ENCODE results near the gene CCDC7.
"Not testable (repeated sequence)": the region's sequence is repeated elsewhere in the genome, so short reads cannot be mapped to it uniquely, and the experiment has no call there.

Gene CCDC7

DNA sequence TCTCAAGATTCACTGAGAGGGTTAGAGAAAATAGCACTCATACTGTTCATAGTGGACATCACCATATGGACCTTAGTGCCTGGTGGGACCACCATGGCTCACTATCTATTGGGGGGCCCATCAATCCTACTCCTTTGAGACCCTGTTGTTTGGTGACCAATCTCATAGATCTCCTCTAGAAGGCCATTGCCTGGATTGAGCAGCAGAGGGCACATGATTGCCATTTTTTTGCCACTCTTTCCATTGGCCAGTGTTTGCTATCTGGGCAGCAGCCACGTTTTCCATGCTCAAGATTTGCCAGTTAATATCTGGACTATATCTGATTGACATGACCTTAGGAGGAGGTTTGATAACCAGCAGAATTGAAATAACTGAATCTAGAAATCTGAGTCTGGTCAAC, 267.6 kb downstream of the CCDC7 start:
- Mint-ChIP-seq H3K27ac (no peak overlapping the region), H3K9me3 (peaks cover 16 to 23% of the 10 kb centered on the region in 2 donors), H3K27me3 (no peaks in the 10 kb centered on the region), H3K36me3 (ENCODE audit: insufficient read depth) (no peaks in the 10 kb centered on the region), H3K4me3 (no peak overlapping the region), H3K4me1 (ENCODE audit: low read depth in 2 of 2) (no peaks in the 10 kb centered on the region)
- DNase-seq (no peak), ATAC-seq (replicated peaks) (no peak)

DNA sequence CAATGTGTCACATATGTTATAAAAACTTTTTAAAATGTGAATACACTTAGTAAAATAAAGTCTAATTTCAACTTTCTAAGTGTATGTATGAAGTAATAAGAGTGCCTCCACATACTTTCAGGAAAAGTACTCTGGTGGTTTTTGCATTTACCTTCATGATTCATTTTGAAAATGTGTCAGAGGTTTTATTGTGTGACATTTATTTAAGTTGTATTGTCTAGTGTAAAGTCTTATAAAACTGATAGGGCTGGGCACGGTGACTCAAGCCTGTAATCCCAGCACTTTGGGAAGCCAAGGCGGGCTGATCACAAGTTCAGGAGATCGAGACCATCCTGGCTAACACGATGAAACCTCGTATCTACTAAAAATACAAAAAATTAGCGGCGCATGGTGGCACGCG, 285.6 kb downstream of the CCDC7 start:
- no peaks in the 10 kb centered on the region for H3K27me3 Mint-ChIP-seq
- H3K27ac Mint-ChIP-seq: no peak overlapping the region
- ATAC-seq (replicated peaks): no peak
- no peaks in the 10 kb centered on the region for H3K4me1 Mint-ChIP-seq (ENCODE audit: low read depth in 2 of 2)
- H3K4me3 Mint-ChIP-seq: no peak overlapping the region
- no peak for DNase-seq
- no peaks in the 10 kb centered on the region for H3K9me3 Mint-ChIP-seq
- H3K36me3 Mint-ChIP-seq (ENCODE audit: insufficient read depth): peaks cover 2% of the 10 kb centered on the region

DNA sequence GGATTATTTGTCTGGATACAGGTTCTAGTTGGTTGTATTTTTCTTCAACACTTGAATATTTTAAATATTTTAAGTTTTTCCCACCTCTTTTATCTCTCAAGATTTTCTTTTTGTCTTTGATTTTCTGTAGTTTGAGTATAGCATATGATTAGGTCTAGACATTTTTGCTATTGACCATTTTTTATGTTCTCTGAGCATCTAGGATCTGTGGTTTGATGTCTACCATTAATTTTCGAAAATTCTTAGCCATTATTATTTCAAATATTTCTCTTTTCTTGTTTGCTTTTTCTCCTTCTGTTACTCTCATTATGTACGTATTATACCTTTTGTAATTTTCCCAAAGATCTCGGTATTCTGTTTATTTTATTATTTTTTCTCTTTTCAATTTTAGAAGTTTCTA, 293.0 kb downstream of the CCDC7 start:
- Mint-ChIP-seq H3K36me3 (ENCODE audit: insufficient read depth) (peaks cover 2% of the 10 kb centered on the region), H3K27me3 (no peaks in the 10 kb centered on the region), H3K4me1 (ENCODE audit: low read depth in 2 of 2) (no peaks in the 10 kb centered on the region), H3K4me3 (no peak overlapping the region), H3K27ac (no peak overlapping the region), H3K9me3 (no peaks in the 10 kb centered on the region)
- DNase-seq (no peak), ATAC-seq (replicated peaks) (no peak)

DNA sequence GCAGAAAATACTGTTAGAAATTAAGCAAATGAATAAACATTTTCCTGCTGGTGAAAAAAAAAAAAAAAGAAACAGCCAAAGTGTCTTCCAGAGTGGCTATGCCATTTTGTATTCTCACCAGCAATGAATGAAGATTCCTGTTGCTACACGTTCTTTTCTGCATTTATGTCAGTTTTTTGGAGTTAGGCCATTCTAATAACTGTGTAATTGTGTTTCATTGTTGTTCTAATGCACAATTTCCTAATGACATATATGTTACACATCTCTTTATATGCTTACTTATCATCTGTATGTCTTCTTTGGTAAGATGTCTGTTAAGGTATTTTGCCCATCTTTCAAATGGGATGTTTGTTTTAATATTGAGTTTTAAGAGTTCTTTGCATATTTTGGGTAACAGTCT, 298.4 kb downstream of the CCDC7 start:
- H3K27ac Mint-ChIP-seq: no peak overlapping the region
- no peaks in the 10 kb centered on the region for H3K4me1 Mint-ChIP-seq (ENCODE audit: low read depth in 2 of 2)
- H3K9me3 Mint-ChIP-seq: peaks cover 2 to 13% of the 10 kb centered on the region in 2 donors
- no peaks in the 10 kb centered on the region for H3K27me3 Mint-ChIP-seq
- H3K36me3 Mint-ChIP-seq (ENCODE audit: insufficient read depth): no peaks in the 10 kb centered on the region
- no peak for ATAC-seq (replicated peaks)
- H3K4me3 Mint-ChIP-seq: no peak overlapping the region
- no peak for DNase-seq

DNA sequence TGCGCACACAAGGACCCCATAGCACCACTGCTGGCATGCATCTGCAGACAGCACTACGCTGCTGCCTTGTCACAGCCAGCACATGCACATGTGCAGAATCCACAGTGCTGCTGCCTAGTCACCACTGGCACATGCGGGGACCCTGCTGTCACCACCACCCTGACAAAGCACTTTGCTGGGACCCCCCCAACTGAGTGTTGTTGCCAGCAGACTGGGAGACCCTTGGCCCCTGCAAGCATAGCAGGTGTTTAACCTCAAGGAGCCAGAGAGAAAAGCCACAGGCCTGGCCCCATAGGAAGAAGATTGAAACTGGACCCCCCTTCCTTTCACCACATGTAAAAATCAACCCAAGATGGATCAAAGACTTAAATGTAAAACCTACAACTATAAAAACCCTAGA, 300.9 kb downstream of the CCDC7 start:
- Mint-ChIP-seq H3K27ac (no peak overlapping the region), H3K27me3 (no peaks in the 10 kb centered on the region), H3K4me1 (ENCODE audit: low read depth in 2 of 2) (no peaks in the 10 kb centered on the region), H3K4me3 (no peak overlapping the region), H3K36me3 (ENCODE audit: insufficient read depth) (no peaks in the 10 kb centered on the region), H3K9me3 (peaks cover 4 to 13% of the 10 kb centered on the region in 2 donors)
- DNase-seq (no peak), ATAC-seq (replicated peaks) (no peak)

DNA sequence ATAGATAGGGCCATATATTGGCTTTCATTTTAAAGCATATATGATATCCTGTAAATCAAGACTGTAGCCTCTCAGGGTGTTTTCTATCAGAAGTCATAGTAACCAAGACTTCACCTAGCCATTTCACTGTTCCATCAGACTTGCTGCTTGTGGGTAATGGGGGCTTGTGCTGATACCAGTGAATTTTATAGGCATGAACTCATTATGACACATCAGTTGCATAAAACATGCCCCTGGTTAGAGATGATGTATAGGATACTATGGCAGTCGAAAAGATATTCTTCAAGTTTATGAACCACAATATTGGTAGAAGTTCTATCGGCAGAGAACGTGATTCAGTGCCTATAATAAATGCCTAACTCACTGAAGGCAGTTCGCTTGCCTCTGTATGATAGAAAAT, 305.6 kb downstream of the CCDC7 start:
- Mint-ChIP-seq H3K27ac (no peak overlapping the region), H3K36me3 (ENCODE audit: insufficient read depth) (no peaks in the 10 kb centered on the region), H3K4me3 (no peak overlapping the region)

DNA sequence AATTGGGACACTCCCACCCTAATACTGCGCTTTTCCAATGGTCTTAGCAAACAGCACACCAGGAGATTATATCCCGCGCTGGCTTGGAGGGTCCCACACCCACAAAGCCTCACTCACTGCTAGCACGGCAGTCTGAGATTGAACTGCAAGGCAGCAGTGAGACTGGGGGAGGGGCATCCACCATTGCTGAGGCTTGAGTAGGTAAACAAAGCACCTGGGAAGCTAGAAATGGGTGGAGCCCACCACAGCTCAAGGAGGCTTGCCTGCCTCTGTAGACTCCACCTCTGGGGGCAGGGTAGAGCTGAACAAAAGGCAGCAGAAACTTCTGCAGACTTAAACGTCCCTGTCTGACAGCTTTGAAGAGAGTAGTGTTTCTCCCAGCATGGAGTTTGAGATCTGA, 309.0 kb downstream of the CCDC7 start:
- not testable (repeated sequence) for H3K27me3 Mint-ChIP-seq

More for the DNA sequence above, 305.6 kb downstream of the CCDC7 start:
- no peak for ATAC-seq (replicated peaks)
- no peaks in the 10 kb centered on the region for H3K4me1 Mint-ChIP-seq (ENCODE audit: low read depth in 2 of 2)
- no peaks in the 10 kb centered on the region for H3K27me3 Mint-ChIP-seq
- no peak for DNase-seq
- H3K9me3 Mint-ChIP-seq: peaks cover 8 to 25% of the 10 kb centered on the region in 2 donors

DNA sequence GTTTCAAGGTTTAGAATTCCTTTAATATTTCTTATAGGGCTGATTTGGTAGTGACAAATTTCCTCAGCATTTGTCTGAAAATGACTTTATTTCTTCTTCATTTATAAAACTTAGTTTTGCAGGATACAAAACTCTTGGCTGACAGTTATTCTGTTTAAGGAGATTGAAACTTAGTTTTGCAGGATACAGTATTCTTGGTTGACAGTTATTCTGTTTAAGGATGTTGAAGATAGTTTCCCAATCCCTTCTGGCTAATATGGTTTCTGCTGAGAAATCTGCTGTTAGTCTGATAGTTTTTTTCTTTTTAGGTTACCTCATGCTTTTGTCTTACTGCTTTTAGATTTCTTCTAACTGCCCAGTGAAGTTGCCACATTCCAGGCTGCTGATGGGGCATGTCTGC, 325.3 kb downstream of the CCDC7 start:
- Mint-ChIP-seq H3K27me3 (peaks cover 0 to 9% of the 10 kb centered on the region in 2 donors), H3K27ac (no peak overlapping the region), H3K36me3 (ENCODE audit: insufficient read depth) (no peaks in the 10 kb centered on the region), H3K9me3 (peaks cover 13 to 41% of the 10 kb centered on the region in 2 donors), H3K4me3 (no peak overlapping the region), H3K4me1 (ENCODE audit: low read depth in 2 of 2) (no peaks in the 10 kb centered on the region)
- DNase-seq (no peak), ATAC-seq (replicated peaks) (no peak)

More for the DNA sequence above, 309.0 kb downstream of the CCDC7 start:
- DNase-seq; H3K4me1 Mint-ChIP-seq (ENCODE audit: low read depth in 2 of 2); H3K27ac Mint-ChIP-seq; ATAC-seq (replicated peaks); H3K36me3 Mint-ChIP-seq (ENCODE audit: insufficient read depth); H3K4me3 Mint-ChIP-seq: not testable (repeated sequence)
- peaks cover 16 to 27% of the 10 kb centered on the region in 2 donors for H3K9me3 Mint-ChIP-seq

DNA sequence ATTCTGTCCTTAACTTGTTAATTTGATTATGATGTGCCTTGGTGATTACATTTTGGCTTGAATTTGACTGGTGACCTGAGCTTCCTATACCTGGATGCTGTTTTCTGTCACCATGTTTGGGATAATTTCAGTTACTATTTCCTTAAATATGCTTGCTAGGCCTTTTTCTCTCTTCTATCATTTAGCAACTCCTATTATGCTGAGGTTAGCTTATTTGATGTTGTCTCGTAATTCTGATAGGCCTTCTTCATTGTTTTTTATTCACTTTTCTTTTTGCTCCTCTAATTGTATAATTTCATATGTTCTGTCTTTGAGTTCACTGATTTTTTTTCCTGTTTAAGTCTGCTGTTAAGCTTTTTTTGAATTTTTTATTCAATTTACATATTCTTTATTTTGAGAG, 327.2 kb downstream of the CCDC7 start:
- peaks cover 13 to 34% of the 10 kb centered on the region in 2 donors for H3K9me3 Mint-ChIP-seq
- H3K4me3 Mint-ChIP-seq: no peak overlapping the region
- H3K36me3 Mint-ChIP-seq (ENCODE audit: insufficient read depth): no peaks in the 10 kb centered on the region
- no peaks in the 10 kb centered on the region for H3K4me1 Mint-ChIP-seq (ENCODE audit: low read depth in 2 of 2)
- H3K27me3 Mint-ChIP-seq: peaks cover 0 to 10% of the 10 kb centered on the region in 2 donors
- DNase-seq: no peak
- no peak for ATAC-seq (replicated peaks)
- no peak overlapping the region for H3K27ac Mint-ChIP-seq

DNA sequence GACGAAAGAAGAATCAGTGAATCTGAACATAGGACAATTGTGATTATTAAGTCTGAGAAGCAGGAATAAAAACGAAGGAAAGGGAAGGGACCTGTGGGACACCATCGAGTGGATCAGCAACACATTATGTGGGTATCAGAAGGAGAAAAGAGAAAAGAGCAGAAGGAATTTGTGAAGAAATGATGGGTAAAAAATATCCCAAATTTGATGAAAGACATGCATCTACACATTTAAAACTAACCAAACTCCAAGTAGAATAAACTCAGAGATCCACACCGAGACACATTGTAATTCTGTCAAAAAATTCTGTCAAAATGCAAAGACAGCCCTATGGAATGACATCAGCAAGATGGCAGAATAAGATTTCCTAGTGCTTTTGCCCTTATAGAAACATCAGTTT, 341.0 kb downstream of the CCDC7 start:
- H3K9me3 Mint-ChIP-seq: peaks cover 0 to 2% of the 10 kb centered on the region in 2 donors
- no peaks in the 10 kb centered on the region for H3K27me3 Mint-ChIP-seq
- no peak overlapping the region for H3K27ac Mint-ChIP-seq
- H3K36me3 Mint-ChIP-seq (ENCODE audit: insufficient read depth): no peaks in the 10 kb centered on the region
- no peaks in the 10 kb centered on the region for H3K4me1 Mint-ChIP-seq (ENCODE audit: low read depth in 2 of 2)
- ATAC-seq (replicated peaks): no peak
- DNase-seq: no peak
- no peak overlapping the region for H3K4me3 Mint-ChIP-seq

DNA sequence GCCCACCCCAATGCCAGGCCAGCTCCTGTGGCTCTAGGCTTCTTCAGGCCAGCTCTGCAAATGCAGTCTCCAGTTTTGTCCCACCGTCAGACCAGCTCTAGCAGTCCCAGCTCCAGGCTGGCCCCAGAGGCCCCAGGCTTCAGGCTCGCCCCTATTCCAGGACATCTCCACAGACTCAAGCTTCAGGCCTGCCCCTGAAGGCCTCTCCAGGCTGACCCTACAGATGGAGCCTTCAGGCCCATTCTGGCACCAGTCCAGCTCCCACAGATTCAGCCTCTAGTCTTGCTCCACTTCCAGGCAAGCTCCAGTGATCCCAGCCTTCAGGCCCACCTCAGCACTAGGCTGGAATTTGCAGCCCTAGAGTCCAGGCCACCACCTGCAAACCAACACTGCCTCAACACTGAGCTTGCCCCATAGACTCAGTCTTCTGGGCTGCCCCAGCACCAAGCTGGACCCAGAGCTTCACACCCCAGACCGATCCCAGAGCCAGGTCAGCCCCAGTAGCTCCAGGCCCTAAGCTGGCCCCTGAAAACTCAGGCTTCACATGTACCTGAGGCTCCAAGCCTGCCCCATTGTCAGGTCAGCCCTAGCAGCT, 341.8 kb downstream of the CCDC7 start:
- no peak overlapping the region for H3K27ac Mint-ChIP-seq
- ATAC-seq (replicated peaks): no peak
- peaks cover 0 to 2% of the 10 kb centered on the region in 2 donors for H3K9me3 Mint-ChIP-seq
- no peak for DNase-seq
- no peak overlapping the region for H3K4me3 Mint-ChIP-seq
- no peaks in the 10 kb centered on the region for H3K36me3 Mint-ChIP-seq (ENCODE audit: insufficient read depth)
- no peaks in the 10 kb centered on the region for H3K4me1 Mint-ChIP-seq (ENCODE audit: low read depth in 2 of 2)
- H3K27me3 Mint-ChIP-seq: no peaks in the 10 kb centered on the region

DNA sequence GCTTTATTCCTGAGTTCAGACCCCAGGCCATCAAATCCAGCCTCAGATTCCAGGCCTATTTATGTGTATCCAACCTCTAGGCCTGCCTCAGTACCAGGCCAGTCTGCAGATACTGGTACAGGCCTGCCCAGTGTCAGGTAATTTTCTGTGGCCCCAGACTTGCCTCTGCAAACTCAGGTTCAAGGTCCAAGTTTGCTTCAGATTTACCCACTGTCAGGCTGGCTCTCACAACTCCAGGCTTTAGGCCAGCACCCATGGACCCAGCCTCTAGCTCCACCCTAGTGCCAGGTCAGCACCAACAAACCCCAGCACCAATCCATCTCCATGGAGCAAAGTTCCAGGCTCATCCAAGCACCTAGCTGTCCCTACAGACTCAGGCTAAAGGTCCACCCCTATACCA, 342.4 kb downstream of the CCDC7 start:
- no peaks in the 10 kb centered on the region for H3K4me1 Mint-ChIP-seq (ENCODE audit: low read depth in 2 of 2)
- no peaks in the 10 kb centered on the region for H3K27me3 Mint-ChIP-seq
- peaks cover 0 to 2% of the 10 kb centered on the region in 2 donors for H3K9me3 Mint-ChIP-seq
- no peak for ATAC-seq (replicated peaks)
- no peaks in the 10 kb centered on the region for H3K36me3 Mint-ChIP-seq (ENCODE audit: insufficient read depth)
- no peak for DNase-seq
- H3K4me3 Mint-ChIP-seq: no peak overlapping the region
- H3K27ac Mint-ChIP-seq: no peak overlapping the region

DNA sequence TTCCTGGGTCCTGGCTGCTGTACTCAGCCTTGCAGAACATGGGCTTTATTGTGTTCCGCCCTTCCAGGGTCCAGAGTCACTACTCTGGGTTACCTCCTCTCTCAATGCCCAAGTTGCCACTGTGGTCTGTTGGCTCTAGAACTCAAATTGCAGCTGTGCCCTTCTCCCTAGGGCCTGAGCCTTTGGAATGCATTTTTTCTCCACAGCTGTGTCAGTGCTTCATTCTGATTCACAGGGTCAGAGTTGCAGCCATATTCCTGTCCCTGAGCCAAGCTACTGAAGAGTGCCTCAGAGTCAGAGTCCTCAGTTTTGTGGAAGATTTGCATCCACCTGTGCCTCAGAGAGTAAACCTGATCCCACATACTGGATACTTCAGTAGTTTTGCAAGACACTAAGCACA, 344.5 kb downstream of the CCDC7 start:
- DNase-seq (no peak), ATAC-seq (replicated peaks) (no peak)
- H3K4me1 Mint-ChIP-seq (ENCODE audit: low read depth in 2 of 2): no peaks in the 10 kb centered on the region
- no peak overlapping the region for H3K27ac Mint-ChIP-seq
- no peak overlapping the region for H3K4me3 Mint-ChIP-seq
- peaks cover 0 to 2% of the 10 kb centered on the region in 2 donors for H3K9me3 Mint-ChIP-seq
- H3K27me3 Mint-ChIP-seq: no peaks in the 10 kb centered on the region
- no peaks in the 10 kb centered on the region for H3K36me3 Mint-ChIP-seq (ENCODE audit: insufficient read depth)

DNA sequence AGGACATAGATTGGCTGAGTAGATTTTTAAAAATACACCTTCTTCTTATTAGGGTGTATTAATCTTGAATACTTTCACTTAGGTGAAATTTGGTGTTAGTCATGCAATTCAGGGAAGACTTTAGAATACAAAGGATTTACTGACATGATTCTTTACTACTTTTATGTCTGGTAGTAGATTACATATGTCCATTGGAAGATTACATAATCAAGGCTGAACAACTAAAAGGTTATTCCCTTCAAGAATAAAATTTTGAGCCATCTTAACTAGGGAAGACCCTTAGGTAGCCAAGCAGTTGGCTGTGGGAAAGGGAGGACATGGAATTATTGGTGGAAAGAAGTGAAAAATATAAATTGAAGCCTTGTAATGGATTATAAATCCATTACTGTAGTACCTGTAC, 347.1 kb downstream of the CCDC7 start:
- no peak for ATAC-seq (replicated peaks)

More for the DNA sequence above, 347.1 kb downstream of the CCDC7 start:
- H3K27ac Mint-ChIP-seq: no peak overlapping the region
- H3K27me3 Mint-ChIP-seq: no peaks in the 10 kb centered on the region
- no peaks in the 10 kb centered on the region for H3K36me3 Mint-ChIP-seq (ENCODE audit: insufficient read depth)
- no peak overlapping the region for H3K4me3 Mint-ChIP-seq
- no peaks in the 10 kb centered on the region for H3K9me3 Mint-ChIP-seq
- no peak for DNase-seq
- H3K4me1 Mint-ChIP-seq (ENCODE audit: low read depth in 2 of 2): no peaks in the 10 kb centered on the region
